Keratinocyte (primary cell): ENCODE measurements around the gene NME5. TPM values are rescaled to one million over a fixed set of nuclear protein-coding genes. Genes with fewer than 3 reads are reported as not detected.

Source experiments
- DNase-seq: peaks from one replicate; pipeline ENCODE4 v3.0.0-alpha.2; 2011; ENCODE audit warnings: low read depth, missing footprints, low spot score
- FAIRE-seq: peaks from 2 replicates; lab custom pipeline; 2011; peaks lifted over from hg19 to GRCh38; lab: Jason Lieb, UNC
- H2AFZ ChIP-seq: 2 replicates; pipeline ENCODE4 v1.6.0; 2012; ENCODE audit warnings: low read length, control low read depth, inconsistent platforms; ENCODE audit not compliant: control insufficient read depth
- H3K27ac ChIP-seq: 2 replicates; pipeline ENCODE4 v1.5.1; 2011; ENCODE audit warnings: low read length; ENCODE audit not compliant: control insufficient read depth, insufficient read depth
- H3K27me3 ChIP-seq: 3 replicates; pipeline ENCODE4 v1.6.0; 2011; ENCODE audit warnings: low read length; ENCODE audit not compliant: control insufficient read depth, insufficient read depth; ENCODE audit errors: extremely low read depth
- H3K36me3 ChIP-seq, 2 experiments: 2 replicates in 1 of 2; 3 replicates in 1 of 2; pipeline ENCODE4 v1.5.1; 2011; ENCODE audit warnings: low read length in 2 of 2, mild to moderate bottlenecking in 1 of 2; ENCODE audit not compliant: control insufficient read depth in 2 of 2, insufficient read depth in 2 of 2; ENCODE audit errors: extremely low read depth in 1 of 2
- H3K4me1 ChIP-seq: 3 replicates; pipeline ENCODE4 v1.5.1; 2011; ENCODE audit warnings: low read length; ENCODE audit not compliant: control insufficient read depth, insufficient read depth; ENCODE audit errors: extremely low read depth
- H3K4me2 ChIP-seq: 3 replicates; pipeline ENCODE4 v1.6.0; 2011; ENCODE audit warnings: low read depth, low read length; ENCODE audit not compliant: control insufficient read depth, insufficient read depth; ENCODE audit errors: extremely low read depth
- H3K4me3 ChIP-seq, 3 experiments: fragments of 200-600 bp in 1 of 3; sonication (generic) in 1 of 3; 2 replicates in 2 of 3; 3 replicates in 1 of 3; pipeline ENCODE4 v1.5.1; 2011 to 2016; ENCODE audit warnings: low read length in 3 of 3, mild to moderate bottlenecking in 3 of 3, control low read depth in 2 of 3, inconsistent platforms in 1 of 3, low read depth in 1 of 3, mixed read lengths in 1 of 3, mixed run types in 1 of 3, moderate library complexity in 1 of 3; ENCODE audit not compliant: control insufficient read depth in 2 of 3, insufficient read depth in 2 of 3; ENCODE audit errors: extremely low read depth in 1 of 3
- H3K79me2 ChIP-seq: 2 replicates; pipeline ENCODE4 v1.6.0; 2012; ENCODE audit warnings: low read length; ENCODE audit not compliant: control insufficient read depth, insufficient read depth
- H3K9ac ChIP-seq: 3 replicates; pipeline ENCODE4 v1.6.0; 2011; ENCODE audit warnings: low read length; ENCODE audit not compliant: control insufficient read depth, insufficient read depth; ENCODE audit errors: extremely low read depth
- H3K9me1 ChIP-seq: 3 replicates; pipeline ENCODE4 v1.6.0; 2011; ENCODE audit warnings: low read length; ENCODE audit not compliant: control insufficient read depth, insufficient read depth; ENCODE audit errors: extremely low read depth
- H3K9me3 ChIP-seq: 2 replicates; pipeline ENCODE4 v1.5.1; 2012; ENCODE audit warnings: low read depth, low read length; ENCODE audit not compliant: control insufficient read depth
- H4K20me1 ChIP-seq: 3 replicates; pipeline ENCODE4 v1.6.0; 2011; ENCODE audit warnings: low read length; ENCODE audit not compliant: control insufficient read depth, insufficient read depth; ENCODE audit errors: extremely low read depth
- CTCF ChIP-seq, 3 experiments: IDR thresholded peaks in 1 of 3; conservative IDR thresholded peaks in 1 of 3; optimal IDR thresholded peaks in 1 of 3; 2 replicates in 2 of 3; 3 replicates in 1 of 3; pipeline versions ENCODE3 to v1.5.1; 2011; ENCODE audit warnings: low read length in 3 of 3, mild to moderate bottlenecking in 3 of 3, moderate library complexity in 2 of 3, control low read depth in 1 of 3, inconsistent platforms in 1 of 3; ENCODE audit not compliant: insufficient read depth in 2 of 3; ENCODE audit errors: extremely low read depth in 1 of 3
- EZH2 ChIP-seq: IDR thresholded peaks from one replicate; pipeline ENCODE4 v1.6.1; 2012; ENCODE audit warnings: inconsistent platforms, mild to moderate bottlenecking, low read length, moderate library complexity
- dilution Hi-C: fragments of 300-500 bp; cut with MboI; formaldehyde crosslinking; loops from one replicate; pipeline ENCODE4 v1.7.0; 2020; ENCODE audit warnings: low sequenced_read_pairs; ENCODE audit not compliant: extremely low pct_ligation_motif_present
- polyA plus RNA-seq, 5 experiments: library from polyadenylated mRNA; depleted of rRNA in 3 of 5; stranded (reverse) in 3 of 5; stranded (forward) in 1 of 5; unstranded in 1 of 5; fragments of >200 nt; gene quantifications; 1 replicate in 1 of 5; 2 replicates in 3 of 5; 3 replicates in 1 of 5; pipeline versions ENCODE4 v1.2.1 to v1.2.3, GENCODE V29; 2011 to 2012; ENCODE audit warnings: missing spikeins in 2 of 5, low read depth in 1 of 5, low replicate concordance in 1 of 5

Gene NME5
- polyA plus RNA-seq, 1 donor (not counting 4 experiments of a cell fraction or from before 2014, with no cell fraction given) = 0.13 TPM

DNA sequence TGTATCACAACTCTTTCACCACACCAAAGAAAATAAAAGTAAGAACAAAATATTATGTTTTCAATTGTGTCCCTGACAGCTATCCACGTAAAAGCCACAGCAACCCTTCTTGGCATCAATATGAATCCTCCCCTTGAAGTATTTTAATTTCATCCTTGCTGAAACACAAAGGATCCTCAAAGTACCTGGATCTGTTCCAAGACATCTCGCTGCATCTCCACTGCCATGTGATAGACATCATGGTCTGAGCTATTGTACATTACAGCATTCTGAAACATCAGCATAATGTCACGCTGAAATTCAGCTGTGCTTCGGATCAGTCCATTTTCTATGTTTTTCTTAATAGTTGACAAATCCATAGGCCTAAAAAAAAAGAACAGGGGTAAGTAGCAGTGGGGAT is 21.5 kb upstream of the NME5 start:
- no peak overlapping the region for H3K27ac ChIP-seq
- no peak for DNase-seq
- no peak overlapping the region for H2AFZ ChIP-seq
- TF ChIP-seq CTCF (optimal IDR thresholded peaks at IDR 0.05 in 1 of 3, IDR thresholded peaks at IDR 0.05 in 1 of 3, conservative IDR thresholded peaks at IDR 0.05 in 1 of 3; ENCODE audit: extremely low read depth in 1 of 3, insufficient read depth in 2 of 3, low read length in 3 of 3) (no peak), EZH2 (no peak)
- no peaks in the 10 kb centered on the region for H3K27me3 ChIP-seq
- no peaks in the 10 kb centered on the region for H4K20me1 ChIP-seq
- peaks cover 50% of the 10 kb centered on the region in 2 experiments for H3K36me3 ChIP-seq
- no peaks in the 10 kb centered on the region for H3K9me3 ChIP-seq
- H3K4me2 ChIP-seq = no peak overlapping the region
- no peaks in the 10 kb centered on the region for H3K79me2 ChIP-seq
- H3K9ac ChIP-seq = no peak overlapping the region
- no peaks in the 10 kb centered on the region for H3K9me1 ChIP-seq
- no peaks in the 10 kb centered on the region for H3K4me1 ChIP-seq
- dilution Hi-C loops = no loop called here
- no peak for FAIRE-seq
- H3K4me3 ChIP-seq = no peak overlapping the region

- dilution Hi-C loops = no loop called here
- H3K36me3 ChIP-seq = peaks cover 41 to 44% of the 10 kb centered on the region in 2 experiments
- TF ChIP-seq CTCF (optimal IDR thresholded peaks at IDR 0.05 in 1 of 3, IDR thresholded peaks at IDR 0.05 in 1 of 3, conservative IDR thresholded peaks at IDR 0.05 in 1 of 3; ENCODE audit: extremely low read depth in 1 of 3, insufficient read depth in 2 of 3, low read length in 3 of 3) = no peak
- no peak for TF ChIP-seq EZH2
Observed at GRCh38 chr5:138159666-138160065, 20.4 kb upstream of the NME5 start.

More at GRCh38 chr5:138159666-138160065, 20.4 kb upstream of the NME5 start:
- Histone ChIP-seq H3K4me2 (no peak overlapping the region), H3K27me3 (no peaks in the 10 kb centered on the region), H3K9ac (no peak overlapping the region), H3K9me3 (no peaks in the 10 kb centered on the region), H4K20me1 (no peaks in the 10 kb centered on the region), H3K4me3 (no peak overlapping the region), H3K9me1 (no peaks in the 10 kb centered on the region), H2AFZ (no peak overlapping the region), H3K27ac (no peak overlapping the region), H3K4me1 (no peaks in the 10 kb centered on the region), H3K79me2 (no peaks in the 10 kb centered on the region)
- FAIRE-seq = no peak
- no peak for DNase-seq
